Dedifferentiated amniotic fluid mesenchymal stem cell (primary cell): ENCODE measurements around the gene SVIL.
"Not testable (repeated sequence)": the region's sequence is repeated elsewhere in the genome, so short reads cannot be mapped to it uniquely, and the experiment has no call there.

Source experiments
- DNase-seq: peaks from one replicate; pipeline ENCODE4 v3.0.0-alpha.2; 2016; ENCODE audit errors: extremely low spot score

The SVIL gene

DNA sequence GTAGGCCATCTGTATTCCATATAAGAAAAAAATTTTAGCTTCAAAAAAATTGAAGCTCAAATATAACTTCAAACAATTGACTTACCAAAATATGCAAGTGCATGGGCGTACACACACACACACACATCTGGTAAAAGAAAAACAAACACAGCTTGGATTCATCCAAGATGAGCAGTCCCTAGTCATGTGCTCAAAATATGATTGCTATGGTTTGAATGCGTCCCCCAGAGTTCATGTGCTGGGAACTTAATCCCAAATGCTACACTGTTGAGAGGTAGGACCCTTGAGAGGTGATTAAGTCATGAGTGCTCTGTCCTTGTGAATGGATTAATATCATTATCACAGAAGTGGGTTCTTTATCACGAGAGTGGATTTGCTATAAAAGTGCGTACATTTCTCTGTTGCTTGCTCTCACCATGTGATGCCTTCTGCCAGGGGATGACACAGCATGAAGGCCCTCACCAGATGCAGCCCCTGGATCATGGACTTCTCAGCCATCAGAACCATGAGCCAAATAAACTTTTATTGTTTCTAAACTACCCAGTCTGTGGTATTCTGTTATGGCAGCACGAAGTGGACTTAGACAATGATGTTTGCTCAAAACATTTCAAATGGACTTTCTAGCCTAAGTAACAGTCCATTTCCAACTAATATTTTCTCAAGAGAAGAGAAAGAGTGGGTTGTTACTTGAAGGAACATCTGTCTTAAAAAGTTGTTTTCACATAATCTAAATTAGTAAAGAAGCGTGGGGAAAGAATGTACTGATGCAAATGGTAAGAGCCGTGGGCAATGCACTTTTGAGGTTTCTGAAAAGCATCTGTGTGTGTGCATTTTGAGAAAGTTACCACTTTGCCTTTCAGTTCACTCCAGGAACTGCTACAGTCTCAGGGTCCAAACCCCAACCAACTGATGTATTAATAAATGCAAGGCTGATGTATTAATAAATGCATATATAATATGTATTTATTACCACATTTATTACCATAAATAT lies 15.1 kb upstream of the SVIL start:
- DNase-seq: peak; percentile 72

DNA sequence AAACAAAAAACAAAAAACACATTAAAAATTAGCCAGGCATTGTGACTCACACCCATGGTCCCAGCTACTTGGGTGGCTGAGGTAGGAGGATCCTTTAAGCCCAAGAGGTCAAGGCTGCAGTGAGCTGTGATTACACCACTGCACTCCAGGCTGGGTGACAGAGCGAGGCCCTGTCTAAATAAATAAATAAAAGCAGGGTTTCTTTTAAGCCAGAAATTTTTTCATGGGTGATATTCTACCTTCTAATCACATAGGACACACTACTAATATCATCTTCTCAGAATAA lies 14.2 kb upstream of the SVIL start:
- no peak for DNase-seq

DNA sequence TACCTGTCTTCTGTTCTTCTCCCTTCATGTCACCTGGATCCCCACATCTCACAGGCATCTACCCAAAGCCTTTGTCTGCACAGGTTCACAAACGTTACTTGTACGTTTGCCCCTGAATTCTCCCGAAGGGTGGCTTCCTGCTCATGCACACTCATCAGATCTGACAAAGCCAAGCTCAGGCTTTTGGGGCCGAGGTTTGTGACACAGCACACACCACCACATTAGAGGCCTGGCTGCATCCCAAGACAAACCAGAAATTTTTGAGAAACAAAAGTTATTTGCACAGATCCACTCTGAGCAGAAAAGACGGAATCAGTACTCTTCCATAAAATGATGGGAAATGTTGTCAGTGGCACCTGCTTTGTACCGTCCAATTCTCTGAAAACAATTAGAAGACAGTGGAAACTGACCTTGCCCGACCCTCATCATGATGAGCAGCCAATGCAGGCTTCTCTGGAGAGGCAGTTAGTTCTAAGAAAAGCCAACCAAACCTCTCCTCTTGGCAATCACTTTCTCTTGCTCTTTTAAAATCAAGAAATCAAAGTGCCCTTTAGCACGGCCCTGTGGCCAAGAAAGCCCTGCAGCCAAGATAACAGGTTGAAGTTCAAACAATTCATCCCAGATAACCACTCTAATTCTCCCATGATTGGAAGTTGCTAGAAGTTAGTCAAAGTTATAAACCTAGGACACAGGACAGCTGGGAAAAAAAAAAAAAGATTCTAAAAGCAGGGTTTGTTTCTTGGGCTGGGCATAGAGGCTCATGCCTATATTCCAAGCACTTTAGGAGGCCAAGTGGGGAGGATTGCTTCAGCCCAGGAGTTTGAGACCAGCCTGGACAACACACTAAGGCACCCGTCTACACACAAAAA lies 13.6 kb upstream of the SVIL start:
- no peak for DNase-seq

DNA sequence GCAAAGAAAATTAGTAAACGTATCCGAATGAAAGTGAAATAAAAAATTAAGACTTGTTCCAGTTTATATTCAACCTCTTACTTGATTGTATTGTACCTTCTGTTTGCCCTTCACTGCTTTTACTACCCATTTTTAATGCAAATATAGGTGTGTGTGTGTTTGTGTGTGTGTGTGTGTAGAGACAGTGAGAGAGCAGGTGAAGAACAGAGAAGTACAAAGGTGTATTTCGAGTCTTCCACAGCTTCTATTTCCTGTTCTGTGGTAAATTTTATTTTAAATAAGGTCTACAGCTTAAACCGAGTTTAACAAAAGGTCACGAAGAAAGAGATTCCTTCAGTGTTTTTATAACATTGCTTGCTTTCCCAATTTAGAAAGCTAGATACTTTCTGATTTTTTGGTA lies 12.7 kb upstream of the SVIL start:
- no peak for DNase-seq

DNA sequence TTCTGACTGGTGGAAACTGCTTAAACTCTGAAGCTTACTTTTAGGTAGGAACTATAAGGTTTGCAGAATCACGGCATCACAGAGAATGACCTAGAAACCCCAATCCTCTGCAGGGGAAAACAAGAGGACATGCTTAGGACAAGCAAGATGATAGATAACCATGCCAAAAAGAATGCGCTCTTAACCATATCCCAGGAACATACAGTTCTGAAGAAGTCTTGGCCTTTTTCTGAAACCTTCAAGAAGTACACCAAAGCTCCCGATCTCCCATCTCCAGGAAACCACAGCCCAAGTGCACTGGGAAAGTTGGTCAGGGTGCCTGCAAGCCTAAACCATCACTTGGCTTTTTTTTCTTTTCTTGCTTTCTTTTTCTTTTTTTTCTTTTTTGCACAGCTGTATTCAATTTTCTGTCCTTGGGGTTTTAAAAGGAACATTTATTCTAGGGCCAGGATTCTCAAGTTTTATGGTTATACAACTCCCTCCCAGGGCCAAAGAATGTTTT lies 12.2 kb upstream of the SVIL start:
- peak; percentile 59 for DNase-seq

DNA sequence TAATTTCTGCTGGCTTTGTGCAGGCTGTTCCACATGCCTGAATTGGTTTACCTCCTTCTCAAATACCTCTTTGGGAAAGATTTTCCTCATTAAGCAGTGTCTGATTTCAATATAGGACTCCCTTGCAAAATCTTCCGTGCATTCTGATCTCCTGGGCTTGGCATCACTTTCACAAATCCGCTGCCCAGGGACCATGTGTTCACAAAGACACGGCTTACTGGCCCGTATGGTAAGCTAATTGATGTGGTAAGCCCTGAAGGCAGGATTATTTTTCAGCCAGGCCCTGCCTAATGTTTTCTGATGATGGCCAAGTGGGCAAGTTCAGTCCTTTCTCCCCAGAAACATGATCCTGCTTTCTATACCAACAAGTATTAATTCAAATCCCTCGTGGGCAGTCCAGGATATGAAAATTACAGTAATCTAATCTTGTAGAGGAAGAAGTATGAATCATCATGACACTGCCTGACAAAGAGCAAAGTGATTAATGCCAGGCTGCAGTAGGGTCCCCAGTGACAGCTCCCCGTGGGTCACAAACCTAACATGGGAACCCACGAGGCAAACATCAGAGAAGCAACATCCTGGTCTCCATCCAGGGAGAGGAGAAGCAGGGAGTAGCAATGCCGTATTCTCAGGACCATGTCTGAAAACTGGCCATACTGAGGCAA lies 11.6 kb upstream of the SVIL start:
- DNase-seq: peak; percentile 90

DNA sequence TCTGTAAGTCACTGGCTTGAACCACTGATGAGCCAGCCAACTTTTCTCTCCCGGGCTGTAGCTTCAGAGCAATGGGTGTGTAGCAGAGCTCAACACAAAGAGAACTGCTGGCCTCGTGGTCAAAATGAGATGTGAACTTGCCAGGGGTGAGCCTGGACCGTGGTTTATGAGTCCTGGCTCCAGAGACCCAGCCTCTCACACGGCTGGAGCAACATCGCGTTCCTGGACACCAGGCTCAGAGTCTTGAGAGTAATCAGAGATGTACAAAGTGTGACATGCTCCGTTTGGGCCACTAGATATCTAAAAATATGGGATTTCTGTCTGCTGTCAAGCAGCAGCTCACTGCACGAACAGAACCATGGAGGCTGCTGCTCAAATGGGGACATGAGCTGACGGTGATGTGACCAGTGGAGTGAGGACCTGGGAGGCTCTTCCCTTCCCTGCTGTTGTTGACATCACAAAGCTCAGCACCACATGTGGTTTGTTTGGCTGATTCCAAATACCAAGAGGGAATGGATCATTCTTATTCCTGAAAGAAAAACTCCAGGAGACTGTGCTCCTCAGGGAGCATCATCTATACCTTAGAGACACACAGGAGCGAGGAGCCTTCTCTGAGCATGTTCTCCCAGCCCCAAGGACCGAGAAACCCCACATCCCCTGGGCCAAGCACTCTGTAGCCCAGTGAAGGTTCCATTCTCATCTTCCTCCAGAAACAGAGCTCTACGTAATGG lies 9.2 kb upstream of the SVIL start:
- no peak for DNase-seq

DNA sequence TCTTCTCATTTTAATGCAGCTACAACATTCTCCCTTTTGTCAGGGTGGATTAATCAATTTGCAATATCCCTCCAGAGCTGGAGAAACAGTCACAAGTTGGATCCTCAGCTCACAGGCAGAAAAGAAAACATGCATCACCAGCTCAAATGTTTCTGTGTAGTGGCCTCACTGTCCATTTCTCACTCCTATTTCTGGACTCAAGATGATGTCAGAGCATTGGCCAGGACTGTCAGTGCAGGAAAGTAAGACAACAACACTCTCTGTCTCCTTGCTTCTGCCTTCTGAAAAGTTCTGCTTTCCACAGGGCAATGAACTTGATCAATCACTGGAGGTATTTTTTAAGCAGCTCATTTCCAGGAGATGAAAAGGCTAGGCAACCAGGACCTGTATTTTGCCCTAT lies 8.2 kb upstream of the SVIL start:
- peak; percentile 47 for DNase-seq

DNA sequence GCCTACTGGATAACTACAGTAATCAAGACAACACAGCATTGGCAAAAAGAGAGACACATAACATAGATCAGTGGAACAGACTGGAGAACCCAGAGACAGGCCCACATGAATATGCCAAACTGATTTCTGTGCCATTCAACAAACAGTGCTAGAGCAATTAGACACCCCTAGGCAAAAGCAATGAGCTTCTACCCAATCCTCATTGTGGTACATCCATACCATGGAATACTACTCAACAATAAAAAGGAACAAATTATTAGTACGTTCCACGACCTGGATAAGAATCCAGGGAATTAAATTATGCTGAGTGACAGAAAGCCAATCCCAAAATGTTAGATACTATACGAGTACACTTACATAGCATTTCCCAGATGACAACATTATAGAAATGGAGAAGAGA lies 2.8 kb upstream of the SVIL start:
- no peak for DNase-seq

DNA sequence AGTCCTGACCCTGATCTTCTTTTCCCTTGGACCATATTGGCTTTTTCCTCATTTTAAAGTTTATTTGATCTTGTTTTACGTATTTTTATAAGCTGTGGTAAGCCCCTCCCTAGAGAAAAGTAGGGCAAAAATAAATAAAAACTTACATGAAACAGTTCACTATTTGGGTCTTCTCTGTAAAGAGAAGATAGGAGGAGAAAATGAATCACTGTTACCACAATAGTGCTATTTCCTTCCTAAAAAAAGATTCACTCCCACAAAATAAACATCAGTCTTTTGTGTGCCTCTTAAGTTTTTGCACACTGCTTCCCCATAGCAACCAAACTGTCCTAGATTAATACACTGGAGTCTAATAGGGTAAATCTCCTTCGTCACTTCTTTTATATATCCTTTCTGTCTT lies 1.4 kb upstream of the SVIL start:
- DNase-seq: peak; percentile 51

DNA sequence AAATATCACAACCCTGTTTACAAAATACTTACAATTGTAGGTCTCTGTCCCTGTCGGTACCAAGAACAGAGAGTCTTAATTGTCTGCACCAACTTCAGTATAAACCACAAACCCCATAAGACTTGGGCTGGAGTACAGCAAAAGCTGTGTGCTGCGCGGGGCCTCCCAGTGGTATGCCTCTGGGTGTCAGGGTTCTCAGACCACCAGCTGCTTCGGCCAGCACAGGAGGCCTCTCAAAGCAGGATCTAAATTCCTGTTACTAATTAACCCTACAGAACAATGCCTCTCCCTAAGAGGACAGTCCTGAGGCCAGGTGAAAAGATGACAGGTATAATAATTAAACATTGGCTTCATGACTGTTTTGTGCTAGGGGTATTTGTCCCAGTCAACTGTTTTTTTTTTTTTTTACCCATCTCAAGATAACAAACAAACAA lies 957 bp upstream of the SVIL start:
- DNase-seq: no peak

DNA sequence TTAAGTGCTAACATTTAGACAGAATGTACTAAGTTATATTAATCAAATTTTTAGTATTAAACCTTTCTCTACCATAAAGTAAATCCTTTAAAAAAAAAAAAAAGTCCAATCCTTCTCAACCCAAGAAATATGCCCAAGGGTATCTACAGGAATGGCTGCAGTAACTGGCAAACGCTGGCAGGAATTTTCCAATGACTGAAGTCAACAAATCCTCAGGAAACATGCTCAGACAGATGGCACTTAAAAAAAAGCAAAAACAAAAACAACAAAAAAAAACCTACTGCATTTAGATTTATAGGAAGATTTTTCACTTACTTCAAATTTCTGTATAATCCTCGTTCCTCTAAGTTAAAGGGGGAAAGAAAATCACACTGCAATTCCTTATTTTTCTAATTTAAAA lies 666 bp downstream of the SVIL start:
- DNase-seq: no peak

DNA sequence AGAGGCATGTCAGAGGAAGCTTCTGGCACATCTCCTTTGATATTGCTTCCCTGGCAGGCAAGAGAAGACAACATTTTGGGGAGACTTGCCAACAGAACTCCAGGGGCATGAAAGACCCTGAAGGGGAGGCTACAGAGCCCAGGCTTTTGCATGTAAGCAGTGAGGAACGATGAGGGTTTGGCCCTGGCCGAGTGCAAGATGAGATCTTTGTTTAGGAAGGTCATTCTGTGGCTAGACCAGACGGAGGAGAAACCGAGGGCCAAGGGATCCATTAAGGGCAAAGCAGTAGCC lies 3.8 kb downstream of the SVIL start:
- no peak for DNase-seq

DNA sequence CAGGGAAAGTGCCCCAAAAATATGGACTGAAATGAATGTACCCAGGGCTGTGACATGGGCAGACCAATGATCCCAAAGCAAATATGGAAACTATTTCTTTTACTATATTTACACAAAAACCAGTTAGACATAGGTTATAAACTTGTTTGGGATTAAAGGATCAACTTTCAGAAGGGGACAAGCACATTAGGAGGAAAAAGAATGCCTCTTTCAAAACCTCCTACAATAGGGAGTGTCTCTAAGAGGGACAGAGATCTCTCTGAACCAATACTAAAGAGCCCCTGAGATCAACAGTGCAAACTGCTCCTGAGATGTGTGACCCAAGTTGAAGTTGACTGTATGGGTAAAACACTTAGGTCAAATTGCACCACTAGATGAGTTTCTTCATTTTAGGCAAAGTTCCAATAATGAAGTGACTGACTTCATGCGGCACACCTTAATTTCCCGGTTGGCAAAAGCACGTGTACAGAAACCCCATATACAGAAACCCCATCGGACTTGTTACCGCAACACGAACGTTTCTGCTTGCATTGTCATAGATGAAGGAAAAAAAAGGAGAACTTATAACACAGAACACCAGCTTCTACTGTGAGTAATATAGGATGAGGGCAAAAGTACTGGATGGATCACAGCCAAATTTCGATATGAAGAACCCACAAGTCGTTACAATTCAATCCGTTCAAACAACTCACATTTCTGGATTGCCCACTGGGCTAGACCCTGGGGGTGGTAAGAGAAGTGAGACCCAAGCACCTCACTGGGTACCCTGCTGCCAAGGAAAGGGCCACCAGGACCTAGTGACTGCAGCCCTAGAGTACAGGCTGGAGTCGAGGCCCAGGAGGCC lies 4.3 kb downstream of the SVIL start:
- DNase-seq: no peak

DNA sequence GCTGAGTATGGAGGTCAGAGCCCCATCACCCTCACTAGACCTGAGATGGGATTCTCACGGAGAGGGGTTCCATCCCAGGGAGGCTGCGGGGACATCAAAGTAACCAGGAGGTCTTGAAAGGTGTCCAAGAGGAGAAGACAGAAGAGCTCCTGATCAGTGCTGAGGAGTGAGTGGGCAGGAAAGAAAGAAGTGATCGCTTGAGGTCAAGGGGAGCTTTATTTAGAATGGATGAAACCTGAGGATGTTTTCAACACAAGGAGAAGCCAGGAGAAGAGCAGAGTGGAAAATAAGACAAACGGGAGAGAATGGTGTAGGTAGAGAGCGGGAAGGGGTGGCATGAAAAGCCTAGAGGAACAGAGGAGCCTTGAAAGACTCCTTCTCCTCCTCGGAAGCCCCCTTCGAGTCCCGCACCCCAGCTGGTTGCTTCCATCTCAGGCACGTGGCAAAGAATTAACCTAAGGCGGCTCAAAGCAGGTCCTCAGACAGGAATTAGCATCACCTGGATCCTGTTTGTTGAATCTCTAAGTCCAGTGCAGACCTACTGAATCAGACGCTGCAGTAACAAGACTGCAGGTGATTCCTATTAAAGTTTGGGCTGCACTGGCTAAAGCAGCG lies 5.8 kb downstream of the SVIL start:
- no peak for DNase-seq

DNA sequence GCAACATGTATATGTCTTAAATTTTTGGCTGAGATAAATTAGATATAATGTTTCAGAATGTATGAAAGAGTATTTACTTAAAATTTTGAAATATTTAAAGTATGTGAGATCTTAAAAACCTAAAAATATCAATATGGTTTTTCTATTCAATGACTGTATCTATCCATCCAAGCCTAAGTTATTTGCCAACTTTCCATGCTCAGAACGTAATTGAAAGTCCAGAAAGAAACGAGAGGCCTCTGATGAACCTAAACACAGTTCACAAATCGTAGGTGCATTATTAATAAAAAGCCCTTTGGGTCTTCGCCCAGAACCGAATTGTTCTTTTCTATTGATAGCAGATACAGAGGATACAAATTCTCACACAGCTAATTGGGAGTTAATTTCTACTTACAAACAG lies 6.5 kb downstream of the SVIL start:
- no peak for DNase-seq

DNA sequence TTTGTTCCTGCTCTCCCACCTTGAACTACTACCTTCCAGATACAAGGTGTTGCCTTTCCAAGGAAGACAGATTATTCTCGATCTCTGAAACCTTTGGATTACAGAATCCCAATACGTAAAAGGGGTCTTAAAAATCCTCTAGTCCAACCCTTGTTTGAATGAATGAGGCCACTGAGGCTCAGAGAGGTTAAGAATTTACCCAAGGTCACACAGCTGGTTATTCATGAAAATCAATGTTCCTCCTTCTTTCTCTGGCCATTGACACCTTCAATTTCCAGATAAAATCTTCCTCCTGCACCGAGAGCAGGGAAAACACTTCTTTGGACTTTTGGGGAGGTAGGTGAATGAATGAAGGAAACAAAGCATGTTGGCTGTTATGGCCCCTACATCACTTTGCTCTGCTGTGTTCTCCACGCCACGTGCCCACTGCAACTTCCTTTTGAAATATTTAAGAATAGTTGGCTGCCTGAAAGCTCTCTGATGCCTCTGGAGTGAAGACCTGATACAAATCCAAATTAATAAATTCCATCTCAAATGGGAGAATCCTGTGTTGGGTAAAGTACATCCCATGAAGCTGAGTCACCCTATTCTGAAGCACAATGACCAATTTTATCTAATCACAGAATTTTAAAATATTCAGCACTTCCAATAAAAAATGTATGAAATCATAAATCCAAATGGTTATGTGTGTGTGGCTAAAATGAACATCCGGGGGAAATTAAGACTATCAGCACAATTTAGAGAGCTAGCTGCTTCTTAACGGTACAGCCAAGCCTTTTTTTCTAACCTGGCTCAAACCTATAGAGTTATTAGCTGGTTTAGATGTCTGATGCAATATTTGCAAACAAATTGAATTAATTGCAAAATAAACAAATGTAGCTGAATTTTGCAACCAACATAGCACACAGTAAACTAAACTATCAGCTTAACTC lies 7.3 kb downstream of the SVIL start:
- DNase-seq: peak; percentile 50

DNA sequence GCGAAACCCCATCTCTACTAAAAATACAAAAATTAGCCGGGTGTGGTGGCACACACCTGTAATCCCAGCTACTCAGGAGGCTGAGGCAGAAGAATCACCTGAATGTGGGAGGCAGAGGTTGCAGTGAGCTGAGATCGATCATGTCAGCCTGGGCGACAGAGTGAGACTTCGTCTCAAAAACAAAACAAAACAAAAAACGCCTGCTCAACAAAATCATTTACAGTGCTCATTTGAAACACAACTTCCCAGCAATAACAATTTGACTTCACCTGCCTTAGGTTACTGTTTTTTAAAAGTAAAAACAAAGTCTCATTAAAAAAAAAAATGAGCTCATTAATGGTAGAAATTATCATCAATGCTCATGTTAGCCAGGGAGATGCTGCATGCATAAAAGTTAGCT lies 10.4 kb downstream of the SVIL start:
- DNase-seq: not testable (repeated sequence)

DNA sequence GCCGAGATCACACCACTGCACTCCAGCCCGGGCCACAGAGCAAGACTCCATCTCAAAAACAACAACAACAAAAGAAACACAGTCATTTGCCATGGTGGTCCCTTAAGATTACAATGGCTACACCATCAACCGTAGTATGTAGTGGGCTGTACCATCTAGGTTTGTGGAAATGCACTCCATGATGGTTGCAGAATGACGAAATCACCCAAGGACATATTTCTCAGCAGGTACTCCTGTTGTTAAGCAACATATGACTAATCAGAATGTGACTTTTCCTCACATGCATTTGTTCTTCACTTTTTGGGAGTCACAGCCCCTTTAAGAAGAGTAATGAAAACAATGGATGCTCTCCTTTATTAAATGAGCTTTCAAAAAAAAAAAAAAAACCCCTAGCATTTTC lies 11.0 kb downstream of the SVIL start:
- DNase-seq: no peak
